HFFc6 (cell line): ENCODE results near the gene SKI. TPM values are rescaled to one million over a fixed set of nuclear protein-coding genes. Genes with fewer than 3 reads are reported as not detected.

ENCODE experiments used
- DNase-seq: peaks from one replicate; pipeline ENCODE4 v3.0.0-alpha.2; 2018
- H3K27ac Mint-ChIP-seq: 2 replicates; pipeline ENCODE4 v1.8.0; 2020; ENCODE audit warnings: mild to moderate bottlenecking, mixed read lengths
- H3K27me3 Mint-ChIP-seq: 2 replicates; pipeline ENCODE4 v1.8.0; 2021; ENCODE audit warnings: mild to moderate bottlenecking, moderate library complexity, mixed read lengths; ENCODE audit not compliant: insufficient read depth
- H3K36me3 Mint-ChIP-seq: 2 replicates; pipeline ENCODE4 v1.8.0; 2021; ENCODE audit warnings: low read depth, mixed read lengths
- H3K4me1 Mint-ChIP-seq: 2 replicates; pipeline ENCODE4 v1.8.0; 2020; ENCODE audit warnings: low read depth, mixed read lengths
- H3K4me3 Mint-ChIP-seq: 2 replicates; pipeline ENCODE4 v1.8.0; 2020; ENCODE audit warnings: mild to moderate bottlenecking, moderate library complexity, mixed read lengths
- H3K9me3 Mint-ChIP-seq: 2 replicates; pipeline ENCODE4 v1.8.0; 2020; ENCODE audit warnings: mild to moderate bottlenecking, mixed read lengths
- CTCF ChIP-seq: fragments of 200-600 bp; sonication (generic); IDR thresholded peaks from 2 replicates; pipeline ENCODE4 v1.5.0; 2021; ENCODE audit warnings: antibody characterized with exemption, mild to moderate bottlenecking
- total RNA-seq, 6 experiments: library from RNA; stranded (reverse); fragmentation: NEBNext Ultra II Directional; extraction: Animal tissue kit (Norgen Biotek cat#: 25700); gene quantifications; 2 replicates in 1 of 6; 3 replicates in 5 of 6; pipeline ENCODE4 v1.2.3, GENCODE V29; 2021

The SKI gene
- total RNA-seq, 6 experiments from 2014 or later = 63.7 to 76.6 (median 66.1) TPM

DNA sequence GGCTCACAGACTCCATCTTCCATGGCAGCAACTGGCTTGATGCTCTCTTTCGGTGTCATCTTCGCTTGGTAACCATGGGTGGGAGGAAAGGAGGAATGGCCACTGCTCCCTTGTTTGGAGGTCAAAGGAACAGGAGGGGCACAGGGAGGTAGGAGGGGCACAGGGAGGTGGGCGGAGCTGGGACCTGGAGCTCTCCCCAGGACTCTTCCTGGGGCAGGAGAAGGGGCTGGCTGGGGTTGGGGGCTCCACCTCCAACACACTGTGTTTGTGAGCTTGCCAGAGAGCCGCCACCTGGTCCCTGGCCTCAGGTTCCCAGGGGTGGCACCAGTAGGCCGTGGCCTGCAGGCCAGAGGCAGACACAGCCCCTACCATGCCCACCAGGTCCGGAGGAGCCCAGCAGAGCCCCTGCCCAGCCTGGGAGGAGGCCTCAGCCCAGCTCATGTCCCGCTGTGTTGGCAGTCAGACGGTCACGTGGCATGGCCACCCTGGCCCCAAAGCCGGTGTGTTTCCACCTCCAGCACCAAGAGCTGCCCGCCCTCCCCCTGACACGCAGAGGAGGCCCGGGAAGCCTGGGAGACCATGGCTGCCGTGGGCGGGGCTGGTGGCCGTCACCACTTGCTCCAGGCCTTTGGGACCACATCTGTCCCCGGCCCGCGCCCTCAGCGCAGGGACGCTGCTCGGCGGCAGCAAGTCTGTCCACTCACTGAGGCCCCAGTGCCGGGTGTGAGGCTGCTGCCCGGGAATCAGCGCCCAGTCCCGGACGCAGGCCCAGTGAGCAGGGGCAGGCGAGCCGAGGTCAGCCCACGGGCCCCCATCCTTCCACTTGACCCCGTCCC lies 89.3 kb downstream of the SKI start:
- TF ChIP-seq CTCF = no peak
- no peaks in the 10 kb centered on the region for H3K36me3 Mint-ChIP-seq
- no peaks in the 10 kb centered on the region for H3K9me3 Mint-ChIP-seq
- no peaks in the 10 kb centered on the region; the same call in 1 of the 2 replicates for H3K27me3 Mint-ChIP-seq
- peaks cover 6% of the 10 kb centered on the region; the same call in 1 of the 2 replicates for H3K4me1 Mint-ChIP-seq
- no peak overlapping the region for H3K4me3 Mint-ChIP-seq
- no peak for DNase-seq
- peak overlapping the region; percentile 33; the same call in 1 of the 2 replicates for H3K27ac Mint-ChIP-seq

DNA sequence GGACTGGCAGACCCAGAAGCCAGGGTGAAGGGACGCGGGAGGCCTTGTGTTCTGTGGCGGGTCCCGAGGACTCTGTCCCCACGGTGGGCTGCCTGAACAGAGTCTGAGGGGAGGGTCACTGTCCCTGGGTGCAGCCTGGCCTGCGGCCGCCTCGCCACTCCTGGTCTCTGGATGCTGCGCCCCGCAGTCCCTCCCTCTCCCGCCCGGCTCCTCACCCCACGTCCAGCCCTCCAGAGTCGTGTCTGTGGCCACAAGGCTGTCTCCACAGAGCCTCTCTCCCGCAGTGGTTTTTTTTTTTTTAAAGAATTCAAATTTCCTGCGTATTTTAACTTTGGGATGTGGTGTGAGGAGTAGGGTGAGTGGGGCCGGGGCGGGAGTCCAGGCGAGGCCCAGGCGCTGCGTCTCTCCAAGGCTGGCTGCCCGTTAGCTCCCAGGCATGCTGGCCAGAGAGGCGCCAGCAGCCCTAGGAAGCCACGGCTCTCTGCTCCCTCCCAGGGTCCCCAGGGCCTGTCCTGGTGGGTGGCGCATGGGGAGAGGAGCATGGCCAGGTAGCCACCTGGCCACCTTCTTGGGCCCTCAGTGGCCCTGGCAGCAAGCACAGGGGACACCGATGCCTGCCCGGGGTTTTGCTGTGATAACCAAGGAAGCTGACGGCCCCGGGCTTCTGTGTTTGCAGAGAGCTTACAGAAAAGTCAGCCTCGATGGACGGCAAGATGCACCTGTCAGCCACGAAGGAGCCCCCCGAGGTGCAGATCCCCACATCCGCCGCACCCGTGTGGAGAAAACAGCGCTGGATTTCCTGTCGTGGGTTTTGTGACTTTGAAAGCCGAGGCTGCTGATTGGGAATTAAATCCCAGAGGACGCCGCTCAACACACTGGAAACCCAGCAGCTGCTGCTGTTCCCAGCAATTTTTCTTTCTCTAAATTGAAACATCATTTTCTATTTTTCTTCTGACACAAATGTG lies 90.5 kb downstream of the SKI start:
- Mint-ChIP-seq H3K4me1 (peaks cover 6% of the 10 kb centered on the region; the same call in 1 of the 2 replicates), H3K36me3 (no peaks in the 10 kb centered on the region), H3K4me3 (no peak overlapping the region), H3K27me3 (no peaks in the 10 kb centered on the region; the same call in 1 of the 2 replicates), H3K27ac (no peak overlapping the region), H3K9me3 (no peaks in the 10 kb centered on the region)
- DNase-seq = no peak
- no peak for TF ChIP-seq CTCF

GRCh38 chr1:2319291-2319690 lies 91.2 kb downstream of the SKI start:
- Mint-ChIP-seq H3K9me3 (no peaks in the 10 kb centered on the region), H3K36me3 (no peaks in the 10 kb centered on the region), H3K27me3 (peaks cover 3% of the 10 kb centered on the region), H3K27ac (no peak overlapping the region), H3K4me3 (no peak overlapping the region), H3K4me1 (peaks cover 6% of the 10 kb centered on the region; the same call in 1 of the 2 replicates)
- DNase-seq = no peak
- no peak for TF ChIP-seq CTCF

DNA sequence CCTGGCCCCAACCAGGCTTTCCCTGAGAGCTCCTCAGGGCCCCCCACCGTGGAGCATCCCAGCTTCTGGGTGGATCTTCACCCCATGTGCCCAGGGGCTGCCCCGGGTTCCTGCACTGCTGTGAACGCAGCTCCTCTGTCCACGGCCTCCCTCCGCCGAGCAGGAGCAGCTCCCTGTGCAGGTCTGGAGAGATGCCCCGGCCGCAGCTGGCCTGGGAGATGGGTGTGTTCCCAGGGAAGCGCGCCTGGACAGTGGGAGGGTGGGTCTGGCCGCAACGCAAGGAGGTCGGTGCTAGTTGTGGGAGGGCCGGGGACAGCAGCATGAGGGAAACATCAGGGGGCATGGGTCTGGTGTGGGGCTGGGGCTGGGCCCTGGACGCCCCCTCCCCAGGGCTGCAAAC lies 91.9 kb downstream of the SKI start:
- peaks cover 5% of the 10 kb centered on the region for H3K27me3 Mint-ChIP-seq
- H3K4me1 Mint-ChIP-seq = peaks cover 6% of the 10 kb centered on the region; the same call in 1 of the 2 replicates
- no peak for TF ChIP-seq CTCF
- DNase-seq = no peak
- H3K9me3 Mint-ChIP-seq = no peaks in the 10 kb centered on the region
- no peak overlapping the region for H3K27ac Mint-ChIP-seq
- H3K4me3 Mint-ChIP-seq = no peak overlapping the region
- H3K36me3 Mint-ChIP-seq = no peaks in the 10 kb centered on the region; the same call in 1 of the 2 replicates

DNA sequence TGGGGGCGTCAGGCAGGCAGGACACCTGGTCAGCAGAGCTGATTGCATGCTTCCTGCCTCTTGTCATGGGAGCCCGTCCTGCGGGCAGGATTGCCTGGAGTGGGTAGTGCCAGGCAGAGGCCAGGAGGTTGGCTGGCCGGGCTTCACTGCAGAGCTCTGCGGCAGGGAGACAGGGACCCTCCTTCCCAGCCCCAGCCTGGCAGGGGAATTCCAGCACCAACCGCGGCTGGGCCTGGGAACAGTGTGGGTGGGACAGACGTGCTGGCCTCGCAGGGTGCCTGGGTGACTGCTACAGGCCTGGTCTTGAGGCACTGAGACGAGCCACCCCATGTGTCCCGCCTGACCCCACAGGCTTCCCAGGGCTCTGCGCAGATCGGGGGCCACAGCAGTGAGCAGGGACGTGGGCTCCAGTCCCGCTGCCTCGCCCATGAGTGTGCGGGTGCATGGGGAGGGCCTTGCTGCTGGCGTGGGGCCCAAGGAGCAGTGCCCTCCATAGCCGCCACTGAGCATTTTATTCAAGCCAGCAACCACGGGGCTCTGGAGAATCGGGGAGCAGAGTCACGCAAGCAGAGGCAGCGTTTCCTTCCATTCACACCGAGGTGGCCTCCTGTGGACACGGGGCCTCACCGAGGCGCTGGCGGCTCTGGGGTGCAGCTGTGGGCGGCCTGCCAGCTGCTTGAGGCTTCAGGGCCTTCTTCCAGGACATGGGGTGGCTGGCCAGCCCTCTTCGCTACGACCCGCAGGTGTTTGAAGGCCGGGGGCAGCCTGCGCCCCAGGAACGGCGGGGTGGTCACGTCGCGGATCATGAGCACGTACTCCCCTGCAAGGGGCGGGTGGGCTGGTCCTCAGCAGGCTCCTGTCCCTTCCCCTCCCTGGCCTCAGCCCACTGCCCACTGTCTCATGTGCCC lies 92.9 kb downstream of the SKI start:
- H3K9me3 Mint-ChIP-seq = no peaks in the 10 kb centered on the region
- H3K27me3 Mint-ChIP-seq = peaks cover 6% of the 10 kb centered on the region
- no peak for DNase-seq
- H3K4me1 Mint-ChIP-seq = peaks cover 6% of the 10 kb centered on the region; the same call in 1 of the 2 replicates
- no peaks in the 10 kb centered on the region; the same call in 1 of the 2 replicates for H3K36me3 Mint-ChIP-seq
- no peak overlapping the region for H3K4me3 Mint-ChIP-seq
- TF ChIP-seq CTCF = no peak
- H3K27ac Mint-ChIP-seq = peak overlapping the region; percentile 73
